MCF 10A (cell line): ENCODE data around the gene SHC3. TPM values are rescaled to one million over a fixed set of nuclear protein-coding genes. Genes with fewer than 3 reads are reported as not detected.

Experiments
- BruUV-seq: library from RNA; stranded (reverse); fragments of 400-500 nt; replicated peaks from 2 replicates; lab custom pipeline; 2021; lab: Mats Ljungman, UMichigan
- CTCF ChIA-PET: fragments of 300-600 bp; sonication (Branson Sonifier 250); formaldehyde crosslinking; extraction: SDS; loops from one replicate; lab custom pipeline; 2021; ENCODE audit warnings: antibody characterized with exemption, inconsistent platforms; lab: Yijun Ruan, JAX
- POLR2A ChIA-PET: fragments of 300-600, 350-650 bp; sonication (Branson Sonifier 250); formaldehyde crosslinking; extraction: SDS; loops from one replicate; lab custom pipeline; 2020; ENCODE audit warnings: antibody characterized with exemption, inconsistent platforms; lab: Yijun Ruan, JAX
- DNase-seq: peaks from one replicate; pipeline ENCODE4 v3.0.0-alpha.2; 2018; ENCODE audit not compliant: unreplicated experiment
- H3K27ac Mint-ChIP-seq: one replicate; pipeline ENCODE4 v1.8.0; 2022; ENCODE audit warnings: mild to moderate bottlenecking, low read depth, mixed read lengths; ENCODE audit not compliant: unreplicated experiment
- H3K27me3 Mint-ChIP-seq: one replicate; pipeline ENCODE4 v1.8.0; 2022; ENCODE audit warnings: mixed read lengths; ENCODE audit not compliant: insufficient read depth, unreplicated experiment
- H3K36me3 Mint-ChIP-seq: one replicate; pipeline ENCODE4 v1.8.0; 2022; ENCODE audit warnings: mild to moderate bottlenecking, moderate library complexity, mixed read lengths; ENCODE audit not compliant: insufficient read depth, unreplicated experiment
- H3K4me1 Mint-ChIP-seq: one replicate; pipeline ENCODE4 v1.8.0; 2022; ENCODE audit warnings: mixed read lengths; ENCODE audit not compliant: insufficient read depth, unreplicated experiment
- H3K4me3 Mint-ChIP-seq: one replicate; pipeline ENCODE4 v1.8.0; 2022; ENCODE audit warnings: mild to moderate bottlenecking, moderate library complexity, mixed read lengths; ENCODE audit not compliant: unreplicated experiment
- H3K9me3 Mint-ChIP-seq: one replicate; pipeline ENCODE4 v1.8.0; 2022; ENCODE audit warnings: mixed read lengths; ENCODE audit not compliant: unreplicated experiment
- intact Hi-C: fragments of 100-400 bp; cut with micrococcal nuclease; formaldehyde crosslinking; loops from 2 replicates; pipeline ENCODE4 v1.14.1; 2022
- total RNA-seq: library from RNA; stranded (reverse); gene quantifications from 2 replicates; pipeline ENCODE4 v1.2.3, GENCODE V29; 2022
- TF ChIP-seq, protein P1 (sequence below): fragments of 200-600 bp; IDR thresholded peaks from one replicate; pipeline ENCODE4 v1.8.0; 2022; ENCODE audit warnings: antibody characterized with exemption, mild to moderate bottlenecking; ENCODE audit not compliant: unreplicated experiment

The SHC3 gene
- total RNA-seq, 1 experiment from 2014 or later: 0.02 TPM

DNA sequence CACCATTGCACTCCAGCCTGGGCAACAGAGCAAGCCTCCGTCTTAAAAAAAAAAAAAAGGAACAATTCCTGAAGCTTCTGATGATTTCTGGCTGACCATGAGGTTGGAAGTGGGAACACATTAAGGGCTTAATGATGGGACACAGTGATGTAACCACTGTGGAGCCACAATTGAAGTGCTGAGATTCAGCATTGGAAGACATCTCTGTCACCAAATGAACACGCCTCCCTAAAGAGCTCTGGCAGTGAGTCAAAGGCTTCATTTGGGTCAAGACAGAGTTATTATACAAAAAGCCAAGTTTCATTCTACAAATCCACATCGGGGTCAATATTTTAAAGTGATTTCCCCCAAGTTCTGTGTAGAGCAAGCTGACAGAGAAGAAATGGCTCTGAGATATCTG, 191.8 kb downstream of the SHC3 start:
- TF ChIP-seq, protein P1, sequence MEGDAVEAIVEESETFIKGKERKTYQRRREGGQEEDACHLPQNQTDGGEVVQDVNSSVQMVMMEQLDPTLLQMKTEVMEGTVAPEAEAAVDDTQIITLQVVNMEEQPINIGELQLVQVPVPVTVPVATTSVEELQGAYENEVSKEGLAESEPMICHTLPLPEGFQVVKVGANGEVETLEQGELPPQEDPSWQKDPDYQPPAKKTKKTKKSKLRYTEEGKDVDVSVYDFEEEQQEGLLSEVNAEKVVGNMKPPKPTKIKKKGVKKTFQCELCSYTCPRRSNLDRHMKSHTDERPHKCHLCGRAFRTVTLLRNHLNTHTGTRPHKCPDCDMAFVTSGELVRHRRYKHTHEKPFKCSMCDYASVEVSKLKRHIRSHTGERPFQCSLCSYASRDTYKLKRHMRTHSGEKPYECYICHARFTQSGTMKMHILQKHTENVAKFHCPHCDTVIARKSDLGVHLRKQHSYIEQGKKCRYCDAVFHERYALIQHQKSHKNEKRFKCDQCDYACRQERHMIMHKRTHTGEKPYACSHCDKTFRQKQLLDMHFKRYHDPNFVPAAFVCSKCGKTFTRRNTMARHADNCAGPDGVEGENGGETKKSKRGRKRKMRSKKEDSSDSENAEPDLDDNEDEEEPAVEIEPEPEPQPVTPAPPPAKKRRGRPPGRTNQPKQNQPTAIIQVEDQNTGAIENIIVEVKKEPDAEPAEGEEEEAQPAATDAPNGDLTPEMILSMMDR: no peak
- intact Hi-C loops: no loop called here
- BruUV-seq: no TSS peak
- H3K4me1 Mint-ChIP-seq: peaks cover 2% of the 10 kb centered on the region
- ChIA-PET POLR2A (no interaction called here), CTCF (no interaction called here)
- no peaks in the 10 kb centered on the region for H3K27me3 Mint-ChIP-seq
- no peak overlapping the region for H3K27ac Mint-ChIP-seq
- H3K36me3 Mint-ChIP-seq: no peaks in the 10 kb centered on the region
- DNase-seq: no peak
- H3K4me3 Mint-ChIP-seq: no peak overlapping the region
- H3K9me3 Mint-ChIP-seq: no peaks in the 10 kb centered on the region

DNA sequence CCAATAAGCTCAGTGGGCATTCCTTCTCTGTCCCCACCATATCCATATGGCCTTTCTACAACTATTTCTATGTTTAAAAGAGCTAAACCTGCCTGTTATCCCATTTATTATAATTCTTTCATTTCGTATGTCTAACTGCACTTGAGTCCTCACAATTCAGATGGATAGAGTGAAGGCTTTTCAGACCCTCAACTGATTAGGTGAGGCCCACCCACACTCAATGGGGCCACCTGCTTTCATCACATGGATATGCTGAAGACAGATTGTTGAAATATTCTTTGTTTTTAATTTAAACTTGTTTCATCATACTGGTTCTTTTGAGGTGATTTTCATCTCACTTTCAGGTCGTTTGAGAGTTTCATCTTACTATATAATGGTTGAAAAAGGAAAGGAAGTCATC, 193.0 kb downstream of the SHC3 start:
- H3K27me3 Mint-ChIP-seq: no peaks in the 10 kb centered on the region
- H3K4me1 Mint-ChIP-seq: no peaks in the 10 kb centered on the region
- H3K27ac Mint-ChIP-seq: no peak overlapping the region
- H3K9me3 Mint-ChIP-seq: no peaks in the 10 kb centered on the region
- H3K36me3 Mint-ChIP-seq: no peaks in the 10 kb centered on the region
- TF ChIP-seq, protein P1: no peak
- ChIA-PET POLR2A (no interaction called here), CTCF (interaction anchor here (0.8 kb wide), 1 partner anchor 10 kb away, joined by 3 read pairs; no protein-coding TSS in a partner anchor)
- DNase-seq: no peak
- intact Hi-C loops: no loop called here
- no peak overlapping the region for H3K4me3 Mint-ChIP-seq
- no TSS peak for BruUV-seq

GRCh38 chr9:88984543-88984883, 194.1 kb downstream of the SHC3 start:
- Mint-ChIP-seq H3K27me3 (no peaks in the 10 kb centered on the region), H3K36me3 (no peaks in the 10 kb centered on the region), H3K4me1 (no peaks in the 10 kb centered on the region), H3K9me3 (no peaks in the 10 kb centered on the region), H3K4me3 (no peak overlapping the region), H3K27ac (no peak overlapping the region)
- BruUV-seq: no TSS peak
- TF ChIP-seq, protein P1: no peak
- DNase-seq: no peak
- ChIA-PET POLR2A (no interaction called here), CTCF (no interaction called here)
- intact Hi-C loops: no loop called here

DNA sequence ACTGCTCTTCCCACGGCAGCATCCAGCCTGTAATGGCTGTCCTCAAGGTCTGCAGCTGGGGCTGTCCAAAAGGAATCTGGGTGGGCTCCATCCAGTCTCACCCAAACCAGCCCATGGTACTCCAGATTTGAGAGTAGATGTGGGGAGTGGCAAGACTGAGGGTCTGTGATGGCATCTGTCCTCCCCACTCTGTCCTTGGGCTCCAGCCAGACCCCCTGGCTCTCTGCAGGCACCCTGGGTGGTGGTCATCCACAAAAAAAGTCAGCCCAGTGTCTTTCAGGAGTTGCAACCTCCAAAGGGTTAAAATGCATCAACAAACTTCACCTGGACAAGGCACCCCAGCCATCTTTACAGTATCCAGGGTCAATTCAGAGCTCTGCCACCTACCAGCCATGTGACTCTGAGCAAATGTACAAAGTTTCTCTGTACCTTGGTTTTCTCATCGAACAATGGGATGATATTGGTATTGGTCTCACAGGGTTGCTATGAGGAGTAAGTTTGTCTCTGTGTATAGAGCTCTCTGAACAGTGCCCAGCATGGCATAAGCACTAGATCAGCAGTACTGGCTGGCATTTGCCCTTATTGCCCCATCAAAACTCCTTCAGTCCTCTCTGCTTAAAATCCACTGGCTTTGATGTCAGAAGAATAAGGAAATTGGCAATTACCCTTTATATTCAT, 194.6 kb downstream of the SHC3 start:
- ChIA-PET CTCF (no interaction called here), POLR2A (no interaction called here)
- H3K27me3 Mint-ChIP-seq: no peaks in the 10 kb centered on the region
- BruUV-seq: no TSS peak
- intact Hi-C loops: no loop called here
- no peaks in the 10 kb centered on the region for H3K9me3 Mint-ChIP-seq
- no peak overlapping the region for H3K27ac Mint-ChIP-seq
- no peaks in the 10 kb centered on the region for H3K36me3 Mint-ChIP-seq
- H3K4me1 Mint-ChIP-seq: no peaks in the 10 kb centered on the region
- no peak for DNase-seq
- TF ChIP-seq, protein P1: no peak
- H3K4me3 Mint-ChIP-seq: no peak overlapping the region
